ENCODE results near the gene PTPN23.
A peak's percentile ranks its signal among the peaks of the same experiment; 100 is the strongest.

The PTPN23 gene

GRCh38 chr3:47370887-47371697, 9.7 kb upstream of the PTPN23 start:
- peak; percentile 62 for DNase-seq

GRCh38 chr3:47374587-47374986, 6.2 kb upstream of the PTPN23 start:
- DNase-seq = no peak

- DNase-seq = no peak
Observed at GRCh38 chr3:47376393-47376792, 4.4 kb upstream of the PTPN23 start.

GRCh38 chr3:47377186-47377585, 3.6 kb upstream of the PTPN23 start:
- no peak for DNase-seq

- no peak for DNase-seq
Observed at GRCh38 chr3:47378869-47379268, 2.0 kb upstream of the PTPN23 start.

GRCh38 chr3:47379411-47379899, 1.4 kb upstream of the PTPN23 start:
- no peak for DNase-seq

GRCh38 chr3:47380026-47380600, 708 bp upstream of the PTPN23 start:
- no peak for DNase-seq

GRCh38 chr3:47381317-47382157, 716 bp downstream of the PTPN23 start:
- DNase-seq = peak; percentile 97

GRCh38 chr3:47384425-47384824, 3.6 kb downstream of the PTPN23 start:
- no peak for DNase-seq

- no peak for DNase-seq
Observed at GRCh38 chr3:47385007-47385406, 4.2 kb downstream of the PTPN23 start.

GRCh38 chr3:47385796-47386195, 5.0 kb downstream of the PTPN23 start:
- DNase-seq = no peak

- no peak for DNase-seq
Observed at GRCh38 chr3:47392933-47393332, 12.1 kb downstream of the PTPN23 start.

- no peak for DNase-seq
Observed at GRCh38 chr3:47394140-47394870, 13.5 kb downstream of the PTPN23 start.

- no peak for DNase-seq
Observed at GRCh38 chr3:47394881-47395280, 14.1 kb downstream of the PTPN23 start.

- DNase-seq = no peak
Observed at GRCh38 chr3:47398228-47398627, 17.4 kb downstream of the PTPN23 start.

- no peak for DNase-seq
Observed at GRCh38 chr3:47399016-47399415, 18.2 kb downstream of the PTPN23 start.

GRCh38 chr3:47399531-47400270, 18.9 kb downstream of the PTPN23 start:
- DNase-seq = no peak

GRCh38 chr3:47404431-47404876, 23.6 kb downstream of the PTPN23 start:
- DNase-seq = no peak

GRCh38 chr3:47404955-47405790, 24.4 kb downstream of the PTPN23 start:
- peak; percentile 90 for DNase-seq

GRCh38 chr3:47405820-47406761, 25.3 kb downstream of the PTPN23 start:
- DNase-seq = peak; percentile 72

All from hematopoietic multipotent progenitor cell treated with erythropoietin and hydrocortisone succinate and interleukin-3 and kit ligand, for 4 days (in vitro differentiated cells).